ENCODE measurements around the gene KCNH3.
"Not testable (repeated sequence)": the region's sequence is repeated elsewhere in the genome, so short reads cannot be mapped to it uniquely, and the experiment has no call there.

KCNH3 gene

GRCh38 chr12:49584591-49584990 lies 45.8 kb downstream of the KCNH3 start:
- peaks cover 15% of the 10 kb centered on the region for H3K4me1 Mint-ChIP-seq
- H3K27ac Mint-ChIP-seq, result no peak overlapping the region
- H3K27me3 Mint-ChIP-seq, result no peaks in the 10 kb centered on the region
- H3K9me3 Mint-ChIP-seq, result no peaks in the 10 kb centered on the region
- DNase-seq, result no peak
- peaks cover 3% of the 10 kb centered on the region for H3K36me3 Mint-ChIP-seq
- CTCF ChIA-PET, result interaction anchor here (0.7 to 1.5 kb wide), 2 partner anchors 52 to 226 kb away, joined by 3 to 8 read pairs; no protein-coding TSS in a partner anchor
- no peak overlapping the region for H3K4me3 Mint-ChIP-seq

- Mint-ChIP-seq H3K36me3 (peaks cover 3% of the 10 kb centered on the region), H3K9me3 (no peaks in the 10 kb centered on the region), H3K27me3 (no peaks in the 10 kb centered on the region), H3K27ac (peak overlapping the region; percentile 73), H3K4me1 (peaks cover 10% of the 10 kb centered on the region), H3K4me3 (no peak overlapping the region)
- CTCF ChIA-PET, result no interaction called here
- no peak for DNase-seq
Observed at GRCh38 chr12:49585477-49586459, 46.9 kb downstream of the KCNH3 start.

- H3K36me3 Mint-ChIP-seq, result peaks cover 5% of the 10 kb centered on the region
- H3K4me3 Mint-ChIP-seq, result no peak overlapping the region
- no peak overlapping the region for H3K27ac Mint-ChIP-seq
- H3K9me3 Mint-ChIP-seq, result no peaks in the 10 kb centered on the region
- CTCF ChIA-PET, result interaction anchor here (0.9 kb wide), 1 partner anchor 35 kb away, joined by 3 read pairs; no protein-coding TSS in a partner anchor
- DNase-seq, result no peak
- H3K4me1 Mint-ChIP-seq, result no peaks in the 10 kb centered on the region
- H3K27me3 Mint-ChIP-seq, result no peaks in the 10 kb centered on the region
Observed at GRCh38 chr12:49587174-49587908, 48.5 kb downstream of the KCNH3 start.

- Mint-ChIP-seq H3K9me3 (no peaks in the 10 kb centered on the region), H3K4me3 (no peak overlapping the region), H3K27me3 (no peaks in the 10 kb centered on the region), H3K27ac (no peak overlapping the region), H3K36me3 (peaks cover 5% of the 10 kb centered on the region), H3K4me1 (no peaks in the 10 kb centered on the region)
- DNase-seq, result no peak
- CTCF ChIA-PET, result no interaction called here
Observed at GRCh38 chr12:49588281-49588680, 49.5 kb downstream of the KCNH3 start.

GRCh38 chr12:49588721-49589516 lies 50.1 kb downstream of the KCNH3 start:
- no peak for DNase-seq
- peaks cover 4% of the 10 kb centered on the region for H3K36me3 Mint-ChIP-seq
- no peaks in the 10 kb centered on the region for H3K27me3 Mint-ChIP-seq
- CTCF ChIA-PET, result no interaction called here
- no peak overlapping the region for H3K4me3 Mint-ChIP-seq
- H3K27ac Mint-ChIP-seq, result no peak overlapping the region
- no peaks in the 10 kb centered on the region for H3K4me1 Mint-ChIP-seq
- no peaks in the 10 kb centered on the region for H3K9me3 Mint-ChIP-seq

GRCh38 chr12:49598527-49598926 lies 59.7 kb downstream of the KCNH3 start:
- H3K4me3 Mint-ChIP-seq, result no peak overlapping the region
- CTCF ChIA-PET, result interaction anchor here (0.6 kb wide), 1 partner anchor 238 kb away, joined by 3 read pairs; no protein-coding TSS in a partner anchor
- no peaks in the 10 kb centered on the region for H3K36me3 Mint-ChIP-seq
- no peaks in the 10 kb centered on the region for H3K9me3 Mint-ChIP-seq
- DNase-seq, result no peak
- no peaks in the 10 kb centered on the region for H3K4me1 Mint-ChIP-seq
- no peak overlapping the region for H3K27ac Mint-ChIP-seq
- no peaks in the 10 kb centered on the region for H3K27me3 Mint-ChIP-seq

- DNase-seq, result no peak
- Mint-ChIP-seq H3K27me3 (no peaks in the 10 kb centered on the region), H3K9me3 (no peaks in the 10 kb centered on the region), H3K36me3 (no peaks in the 10 kb centered on the region), H3K27ac (no peak overlapping the region), H3K4me1 (peaks cover 1% of the 10 kb centered on the region), H3K4me3 (no peak overlapping the region)
- CTCF ChIA-PET, result interaction anchor here (1.3 kb wide), 1 partner anchor 19 kb away, joined by 4 read pairs; no protein-coding TSS in a partner anchor
Observed at GRCh38 chr12:49599961-49600360, 61.1 kb downstream of the KCNH3 start.

- DNase-seq, result no peak
- CTCF ChIA-PET, result interaction anchor here (0.7 kb wide), 2 partner anchors 11 to 315 kb away, joined by 3 read pairs; no protein-coding TSS in a partner anchor
- no peak overlapping the region for H3K4me3 Mint-ChIP-seq
- peaks cover 5% of the 10 kb centered on the region for H3K4me1 Mint-ChIP-seq
- H3K27ac Mint-ChIP-seq, result no peak overlapping the region
- H3K36me3 Mint-ChIP-seq, result no peaks in the 10 kb centered on the region
- no peaks in the 10 kb centered on the region for H3K9me3 Mint-ChIP-seq
- peaks cover 7% of the 10 kb centered on the region for H3K27me3 Mint-ChIP-seq
Observed at GRCh38 chr12:49603721-49604120, 64.9 kb downstream of the KCNH3 start.

- peaks cover 1% of the 10 kb centered on the region for H3K36me3 Mint-ChIP-seq
- no peak overlapping the region for H3K4me3 Mint-ChIP-seq
- DNase-seq, result no peak
- H3K27me3 Mint-ChIP-seq, result peaks cover 18% of the 10 kb centered on the region
- peaks cover 5% of the 10 kb centered on the region for H3K4me1 Mint-ChIP-seq
- CTCF ChIA-PET, result interaction anchor here (0.6 to 0.8 kb wide), 2 partner anchors 341 to 770 kb away, joined by 3 read pairs; no protein-coding TSS in a partner anchor
- no peak overlapping the region for H3K27ac Mint-ChIP-seq
- peaks cover under 1% of the 10 kb centered on the region for H3K9me3 Mint-ChIP-seq
Observed at GRCh38 chr12:49604856-49605255, 66.0 kb downstream of the KCNH3 start.

GRCh38 chr12:49605539-49605938 lies 66.7 kb downstream of the KCNH3 start, which contains the start of gene FAM186B:
Gene FAM186B, minus strand, starts transcription at chr12:49605639. Its CDS starts 162 bp downstream, at chr12:49605477.
- not testable (repeated sequence) for H3K27ac Mint-ChIP-seq, H3K4me3 Mint-ChIP-seq, DNase-seq, H3K9me3 Mint-ChIP-seq, H3K4me1 Mint-ChIP-seq, H3K36me3 Mint-ChIP-seq
- H3K27me3 Mint-ChIP-seq, result peaks cover 19% of the 10 kb centered on the region
- CTCF ChIA-PET, result interaction anchor here (0.6 to 1.0 kb wide), 3 partner anchors 25 to 770 kb away, joined by 3 to 4 read pairs (median 3); no protein-coding TSS in a partner anchor

Data from activated naive CD4-positive, alpha-beta T cell treated with anti-CD3 and anti-CD28 coated beads, Interleukin-2, amount 10 ng/mL, durations not matched to agents 7 days and 5 days (primary cell).